SK-N-SH (cell line): Measurements from ENCODE around the gene BTBD9. TPM values are rescaled to one million over a fixed set of nuclear protein-coding genes. Genes with fewer than 3 reads are reported as not detected.

ENCODE experiments used
- CTCF ChIA-PET: fragments of 300-600, 350-600 bp; formaldehyde crosslinking; extraction: SDS; loops from one replicate; lab custom pipeline; 2021; lab: Yijun Ruan, JAX
- POLR2A ChIA-PET: fragments of 350-600 bp; sonication (Branson Sonifier 250); formaldehyde crosslinking; extraction: SDS; loops from one replicate; lab custom pipeline; 2020; ENCODE audit warnings: antibody characterized with exemption, inconsistent platforms; lab: Yijun Ruan, JAX
- DNase-seq: peaks from one replicate; pipeline ENCODE4 v3.0.0; 2012
- H2AFZ ChIP-seq: fragments of 200-600 bp; sonication (generic); 2 replicates; pipeline ENCODE4 v1.8.1; 2016; ENCODE audit warnings: antibody characterized with exemption, mild to moderate bottlenecking, low read depth
- H3F3A ChIP-seq: fragments of 200-600 bp; sonication (generic); replicated peaks from 2 replicates; pipeline ENCODE3; 2016; ENCODE audit warnings: antibody characterized with exemption, mild to moderate bottlenecking; ENCODE audit not compliant: insufficient read depth
- H3K27ac ChIP-seq, 2 experiments: fragments of 200-500 bp in 1 of 2; fragments of 200-600 bp in 1 of 2; sonication (Bioruptor generic) in 1 of 2; sonication (generic), shearing (Covaris generic) in 1 of 2; 2 replicates each; pipeline versions ENCODE4 v1.5.1 to v1.6.1; 2014 to 2016; ENCODE audit warnings: low read depth in 2 of 2, inconsistent platforms in 1 of 2, low read length in 1 of 2, mild to moderate bottlenecking in 1 of 2, mixed read lengths in 1 of 2
- H3K27me3 ChIP-seq: fragments of 200-600 bp; sonication (generic), shearing (Covaris generic); 2 replicates; pipeline ENCODE4 v1.6.1; 2016; ENCODE audit warnings: mixed run types; ENCODE audit not compliant: insufficient read depth
- H3K36me3 ChIP-seq, 2 experiments: fragments of 200-500 bp in 1 of 2; fragments of 200-600 bp in 1 of 2; sonication (Bioruptor generic) in 1 of 2; sonication (generic) in 1 of 2; replicated peaks in 1 of 2; 2 replicates each; pipeline versions ENCODE3 to v1.5.1; 2014 to 2016; ENCODE audit warnings: low read length in 1 of 2, mild to moderate bottlenecking in 1 of 2; ENCODE audit not compliant: insufficient read depth in 2 of 2, control insufficient read depth in 1 of 2
- H3K4me1 ChIP-seq, 2 experiments: fragments of 200-500 bp in 1 of 2; fragments of 200-600 bp in 1 of 2; sonication (Bioruptor generic) in 1 of 2; sonication (generic), shearing (Covaris generic) in 1 of 2; 2 replicates each; pipeline versions ENCODE4 v1.5.1 to v1.6.1; 2014 to 2016; ENCODE audit warnings: low read depth in 1 of 2, low read length in 1 of 2, mixed run types in 1 of 2; ENCODE audit not compliant: insufficient read depth in 2 of 2, control insufficient read depth in 1 of 2
- H3K4me2 ChIP-seq: fragments of 200-600 bp; sonication (generic), shearing (Covaris generic); 2 replicates; pipeline ENCODE4 v1.6.1; 2017; ENCODE audit warnings: mixed run types
- H3K4me3 ChIP-seq, 2 experiments: fragments of 200-500 bp in 1 of 2; fragments of 200-600 bp in 1 of 2; sonication (Bioruptor generic) in 1 of 2; sonication (generic), shearing (Covaris generic) in 1 of 2; 2 replicates each; pipeline versions ENCODE4 v1.5.1 to v1.8.1; 2014 to 2016; ENCODE audit warnings: low read depth in 2 of 2, inconsistent platforms in 1 of 2, low read length in 1 of 2, mild to moderate bottlenecking in 1 of 2, mixed read lengths in 1 of 2, moderate library complexity in 1 of 2
- H3K79me2 ChIP-seq: fragments of 200-600 bp; sonication (generic); 2 replicates; pipeline ENCODE4 v1.8.1; 2017; ENCODE audit warnings: mild to moderate bottlenecking; ENCODE audit not compliant: insufficient read depth
- H3K9ac ChIP-seq: fragments of 200-600 bp; sonication (generic); 2 replicates; pipeline ENCODE4 v1.6.1; 2017; ENCODE audit warnings: mixed run types
- H3K9me2 ChIP-seq: fragments of 200-600 bp; sonication (generic); 2 replicates; pipeline ENCODE4 v1.6.1; 2017; ENCODE audit warnings: mixed run types
- H3K9me3 ChIP-seq: fragments of 200-600 bp; sonication (generic); 2 replicates; pipeline ENCODE4 v1.6.1; 2017; ENCODE audit warnings: mixed run types, mild to moderate bottlenecking, moderate library complexity
- H4K20me1 ChIP-seq: fragments of 200-600 bp; sonication (generic); 2 replicates; pipeline ENCODE4 v1.6.1; 2017; ENCODE audit warnings: mild to moderate bottlenecking, mixed run types; ENCODE audit not compliant: insufficient read depth
- ELF1 ChIP-seq: IDR thresholded peaks from 2 replicates; pipeline ENCODE4 v1.4.0; 2012
- FOSL2 ChIP-seq: IDR thresholded peaks from 2 replicates; pipeline ENCODE4 v1.4.0; 2012; ENCODE audit warnings: low read depth, mild to moderate bottlenecking, moderate library complexity, borderline replicate concordance
- FOXJ3 ChIP-seq: sonication (generic); formaldehyde crosslinking; IDR thresholded peaks from 2 replicates; pipeline ENCODE4 v1.5.1; 2020; ENCODE audit warnings: mild to moderate bottlenecking, missing genetic modification reagents
- GABPA ChIP-seq: IDR thresholded peaks from 2 replicates; pipeline ENCODE4 v1.4.0; 2012; ENCODE audit warnings: low read depth, mild to moderate bottlenecking
- GATA2 ChIP-seq: sonication (generic); formaldehyde crosslinking; IDR thresholded peaks from 2 replicates; pipeline ENCODE4 v1.5.0; 2020; ENCODE audit warnings: mild to moderate bottlenecking, missing genetic modification reagents
- MEF2A ChIP-seq: IDR thresholded peaks from 2 replicates; pipeline ENCODE4 v1.4.0; 2012; ENCODE audit warnings: low read depth, borderline replicate concordance
- MXI1 ChIP-seq: IDR thresholded peaks from 2 replicates; pipeline ENCODE4 v1.6.1; 2012; ENCODE audit warnings: mild to moderate bottlenecking, low read depth, low read length, improper control_type of control experiment
- NRF1 ChIP-seq: IDR thresholded peaks from 2 replicates; pipeline ENCODE4 v1.6.1; 2012; ENCODE audit warnings: low read depth, mild to moderate bottlenecking, low read length
- POLR2AphosphoS5 ChIP-seq: IDR thresholded peaks from 2 replicates; pipeline ENCODE4 v1.6.1; 2012; ENCODE audit warnings: low read depth, low read length
- RCOR1 ChIP-seq: fragments of 150-350 bp; IDR thresholded peaks from 2 replicates; pipeline ENCODE4 v1.6.1; 2017; ENCODE audit warnings: antibody characterized with exemption, low read length
- RXRA ChIP-seq: IDR thresholded peaks from 2 replicates; pipeline ENCODE4 v1.4.0; 2012; ENCODE audit warnings: low read depth, mild to moderate bottlenecking, borderline replicate concordance
- SMC3 ChIP-seq: IDR thresholded peaks from 2 replicates; pipeline ENCODE4 v1.6.1; 2012; ENCODE audit warnings: low read depth, low read length, improper control_type of control experiment
- TAF1 ChIP-seq: IDR thresholded peaks from 2 replicates; pipeline ENCODE4 v1.6.1; 2012; ENCODE audit warnings: low read depth, mild to moderate bottlenecking, low read length, moderate library complexity, borderline replicate concordance
- TCF12 ChIP-seq: IDR thresholded peaks from 2 replicates; pipeline ENCODE4 v1.4.0; 2012
- TEAD4 ChIP-seq: IDR thresholded peaks from 2 replicates; pipeline ENCODE4 v1.4.0; 2012; ENCODE audit warnings: mild to moderate bottlenecking, borderline replicate concordance; ENCODE audit not compliant: insufficient read depth
- YY1 ChIP-seq: IDR thresholded peaks from 2 replicates; pipeline ENCODE4 v1.4.0; 2012; ENCODE audit warnings: low read depth, mild to moderate bottlenecking
- WGBS: methylation state at CpG from one replicate; pipeline ENCODE4 v1.1.6; 2017; ENCODE audit warnings: low lambda C conversion rate; 5-methylcytosine and 5-hydroxymethylcytosine counted together
- polyA plus RNA-seq, 3 experiments: library from polyadenylated mRNA; depleted of rRNA; stranded (reverse); fragments of >200 nt; gene quantifications; 2 replicates each; pipeline ENCODE4 v1.2.3, GENCODE V29; 2012
- TF ChIP-seq, protein P1 (sequence below): IDR thresholded peaks from 2 replicates; pipeline ENCODE4; 2012
- TF ChIP-seq, protein P2 (sequence below): fragments of 150-350 bp; IDR thresholded peaks from 2 replicates; pipeline ENCODE4 v1.6.1; 2016; ENCODE audit warnings: mild to moderate bottlenecking, low read depth, low read length
- TF ChIP-seq, protein P3 (sequence below): IDR thresholded peaks from 2 replicates; pipeline ENCODE4 v1.4.0; 2012; ENCODE audit warnings: low read depth, borderline replicate concordance
- TF ChIP-seq, protein P4 (sequence below): IDR thresholded peaks from 2 replicates; pipeline ENCODE4 v1.4.0; 2012; ENCODE audit warnings: low read depth, borderline replicate concordance

BTBD9 gene
- polyA plus RNA-seq, 1 of the 3 experiments (the other 2 are of a cell fraction) = 2.2 TPM

DNA sequence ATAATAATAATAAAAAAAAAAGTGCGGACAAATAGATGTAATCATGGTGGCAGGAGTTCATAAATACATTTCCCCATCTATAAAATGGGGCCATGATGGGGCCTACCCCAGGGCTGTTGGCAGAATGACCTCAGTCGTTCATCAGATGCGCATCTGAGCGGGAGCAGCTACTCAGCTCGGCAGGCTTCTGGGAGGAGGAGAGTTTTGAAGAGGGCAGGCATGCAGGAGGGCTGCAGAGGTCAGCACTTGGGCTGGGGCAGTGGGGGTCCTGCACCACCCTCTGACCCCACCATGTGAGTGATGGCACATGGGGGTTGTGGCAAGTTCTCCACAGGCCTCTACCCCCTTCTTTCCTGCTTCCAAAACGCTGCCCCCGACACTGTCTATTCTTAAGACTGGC, 446.7 kb downstream of the BTBD9 start:
- POLR2A ChIA-PET = no interaction called here

DNA sequence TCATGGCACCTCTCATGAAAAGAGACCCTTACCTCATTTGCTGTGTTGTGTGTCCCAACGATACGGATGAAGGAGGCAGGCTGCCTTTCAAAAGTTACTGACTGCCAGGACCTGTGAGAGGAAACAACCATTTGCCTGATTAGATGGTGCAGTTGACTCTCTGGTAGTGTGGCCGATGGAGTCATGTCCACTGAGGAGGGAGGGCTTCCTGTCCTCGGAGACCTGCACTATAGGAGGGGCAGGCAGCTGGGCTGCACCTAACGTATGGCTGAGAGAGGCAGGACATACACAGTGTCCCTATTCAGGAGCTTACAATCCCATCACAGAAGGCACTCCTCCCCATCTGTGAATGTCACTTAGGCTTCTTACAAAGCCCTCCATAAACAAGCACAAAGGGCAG, 447.2 kb downstream of the BTBD9 start:
- H3K36me3 ChIP-seq = peaks cover 0 to 3% of the 10 kb centered on the region in 2 experiments
- TF ChIP-seq ELF1 (no peak), YY1 (no peak), GABPA (no peak), MXI1 (no peak), RCOR1 (no peak), MEF2A (no peak), RXRA (no peak), FOXJ3 (no peak), TAF1 (no peak), SMC3 (no peak), TCF12 (no peak), TEAD4 (no peak)
- TF ChIP-seq, protein P1, sequence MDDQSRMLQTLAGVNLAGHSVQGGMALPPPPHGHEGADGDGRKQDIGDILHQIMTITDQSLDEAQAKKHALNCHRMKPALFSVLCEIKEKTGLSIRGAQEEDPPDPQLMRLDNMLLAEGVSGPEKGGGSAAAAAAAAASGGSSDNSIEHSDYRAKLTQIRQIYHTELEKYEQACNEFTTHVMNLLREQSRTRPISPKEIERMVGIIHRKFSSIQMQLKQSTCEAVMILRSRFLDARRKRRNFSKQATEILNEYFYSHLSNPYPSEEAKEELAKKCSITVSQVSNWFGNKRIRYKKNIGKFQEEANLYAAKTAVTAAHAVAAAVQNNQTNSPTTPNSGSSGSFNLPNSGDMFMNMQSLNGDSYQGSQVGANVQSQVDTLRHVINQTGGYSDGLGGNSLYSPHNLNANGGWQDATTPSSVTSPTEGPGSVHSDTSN = no peak
- TF ChIP-seq, protein P2, sequence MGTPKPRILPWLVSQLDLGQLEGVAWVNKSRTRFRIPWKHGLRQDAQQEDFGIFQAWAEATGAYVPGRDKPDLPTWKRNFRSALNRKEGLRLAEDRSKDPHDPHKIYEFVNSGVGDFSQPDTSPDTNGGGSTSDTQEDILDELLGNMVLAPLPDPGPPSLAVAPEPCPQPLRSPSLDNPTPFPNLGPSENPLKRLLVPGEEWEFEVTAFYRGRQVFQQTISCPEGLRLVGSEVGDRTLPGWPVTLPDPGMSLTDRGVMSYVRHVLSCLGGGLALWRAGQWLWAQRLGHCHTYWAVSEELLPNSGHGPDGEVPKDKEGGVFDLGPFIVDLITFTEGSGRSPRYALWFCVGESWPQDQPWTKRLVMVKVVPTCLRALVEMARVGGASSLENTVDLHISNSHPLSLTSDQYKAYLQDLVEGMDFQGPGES = no peak
- TF ChIP-seq, protein P3, sequence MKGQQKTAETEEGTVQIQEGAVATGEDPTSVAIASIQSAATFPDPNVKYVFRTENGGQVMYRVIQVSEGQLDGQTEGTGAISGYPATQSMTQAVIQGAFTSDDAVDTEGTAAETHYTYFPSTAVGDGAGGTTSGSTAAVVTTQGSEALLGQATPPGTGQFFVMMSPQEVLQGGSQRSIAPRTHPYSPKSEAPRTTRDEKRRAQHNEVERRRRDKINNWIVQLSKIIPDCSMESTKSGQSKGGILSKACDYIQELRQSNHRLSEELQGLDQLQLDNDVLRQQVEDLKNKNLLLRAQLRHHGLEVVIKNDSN = no peak
- TF ChIP-seq, protein P4, sequence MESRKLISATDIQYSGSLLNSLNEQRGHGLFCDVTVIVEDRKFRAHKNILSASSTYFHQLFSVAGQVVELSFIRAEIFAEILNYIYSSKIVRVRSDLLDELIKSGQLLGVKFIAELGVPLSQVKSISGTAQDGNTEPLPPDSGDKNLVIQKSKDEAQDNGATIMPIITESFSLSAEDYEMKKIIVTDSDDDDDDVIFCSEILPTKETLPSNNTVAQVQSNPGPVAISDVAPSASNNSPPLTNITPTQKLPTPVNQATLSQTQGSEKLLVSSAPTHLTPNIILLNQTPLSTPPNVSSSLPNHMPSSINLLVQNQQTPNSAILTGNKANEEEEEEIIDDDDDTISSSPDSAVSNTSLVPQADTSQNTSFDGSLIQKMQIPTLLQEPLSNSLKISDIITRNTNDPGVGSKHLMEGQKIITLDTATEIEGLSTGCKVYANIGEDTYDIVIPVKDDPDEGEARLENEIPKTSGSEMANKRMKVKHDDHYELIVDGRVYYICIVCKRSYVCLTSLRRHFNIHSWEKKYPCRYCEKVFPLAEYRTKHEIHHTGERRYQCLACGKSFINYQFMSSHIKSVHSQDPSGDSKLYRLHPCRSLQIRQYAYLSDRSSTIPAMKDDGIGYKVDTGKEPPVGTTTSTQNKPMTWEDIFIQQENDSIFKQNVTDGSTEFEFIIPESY = no peak
- CTCF ChIA-PET = no interaction called here

More for the DNA sequence above, 446.7 kb downstream of the BTBD9 start:
- H3K4me2 ChIP-seq = no peak overlapping the region
- no peak overlapping the region for H3K9ac ChIP-seq
- no peaks in the 10 kb centered on the region for H3K79me2 ChIP-seq
- no peaks in the 10 kb centered on the region for H3K27me3 ChIP-seq
- CTCF ChIA-PET = no interaction called here
- no peak overlapping the region for H2AFZ ChIP-seq
- no peaks in the 10 kb centered on the region for H4K20me1 ChIP-seq
- DNase-seq = no peak
- no peaks in the 10 kb centered on the region for H3K9me2 ChIP-seq
- H3K9me3 ChIP-seq = no peaks in the 10 kb centered on the region
- no peak overlapping the region for H3K4me3 ChIP-seq
- peak overlapping the region in 1 of 2 experiments; percentile 18; a peak in 1 of 4 replicates for H3K27ac ChIP-seq
- TF ChIP-seq, protein P2 = no peak
- TF ChIP-seq RXRA = no peak
- TF ChIP-seq FOSL2 = no peak
- no peak for TF ChIP-seq POLR2AphosphoS5
- TF ChIP-seq TEAD4 = no peak
- TF ChIP-seq RCOR1 = no peak
- no peak for TF ChIP-seq GABPA
- TF ChIP-seq NRF1 = no peak
- no peak for TF ChIP-seq GATA2 (CRISPR knock-in tag)
- TF ChIP-seq YY1 = no peak
- peaks cover 0 to 3% of the 10 kb centered on the region in 2 experiments for H3K36me3 ChIP-seq
- no peaks in the 10 kb centered on the region for H3F3A ChIP-seq
- WGBS = 95% methylated on average over 7 of the region's 7 CpGs
- peaks cover 0 to 21% of the 10 kb centered on the region in 2 experiments; a peak in 1 of 4 replicates for H3K4me1 ChIP-seq

More for the DNA sequence above, 447.2 kb downstream of the BTBD9 start:
- WGBS = 91% methylated on average over 5 of the region's 5 CpGs
- no peaks in the 10 kb centered on the region for H3K79me2 ChIP-seq
- POLR2A ChIA-PET = interaction anchor here (0.5 kb wide), 1 partner anchor 188 kb away, joined by 3 read pairs; no protein-coding TSS in a partner anchor
- no peak overlapping the region for H3K4me3 ChIP-seq
- no peak overlapping the region for H2AFZ ChIP-seq
- H3K27ac ChIP-seq = no peak overlapping the region
- DNase-seq = no peak
- H3K4me2 ChIP-seq = no peak overlapping the region
- no peak overlapping the region for H3K9ac ChIP-seq
- no peaks in the 10 kb centered on the region for H3K27me3 ChIP-seq
- H3K4me1 ChIP-seq = peaks cover 0 to 27% of the 10 kb centered on the region in 2 experiments; a peak in 1 of 4 replicates
- no peaks in the 10 kb centered on the region for H3F3A ChIP-seq
- no peaks in the 10 kb centered on the region for H3K9me3 ChIP-seq
- no peaks in the 10 kb centered on the region for H3K9me2 ChIP-seq
- H4K20me1 ChIP-seq = no peaks in the 10 kb centered on the region
